Immature natural killer cell (primary cell): ENCODE measurements around the gene LRMDA. TPM values are rescaled to one million over a fixed set of nuclear protein-coding genes. Genes with fewer than 3 reads are reported as not detected.

Source experiments
- DNase-seq, 3 donors: peaks; one replicate each; pipeline ENCODE4 v3.0.0; 2022; ENCODE audit warnings: mixed read lengths in 1 of 3
- H3K27ac Mint-ChIP-seq, 6 donors: one replicate each; pipeline ENCODE4 v1.8.0; 2020; ENCODE audit warnings: mixed read lengths in 6 of 6, mild to moderate bottlenecking in 5 of 6, inconsistent platforms in 4 of 6, moderate library complexity in 3 of 6
- H3K27me3 Mint-ChIP-seq, 3 donors: one replicate each; pipeline ENCODE4 v1.8.0; 2020 to 2021; ENCODE audit warnings: low read depth in 3 of 3, mild to moderate bottlenecking in 3 of 3, mixed read lengths in 3 of 3, moderate library complexity in 3 of 3, inconsistent platforms in 1 of 3
- H3K36me3 Mint-ChIP-seq, 3 donors: one replicate each; pipeline ENCODE4 v1.8.0; 2020; ENCODE audit warnings: mixed read lengths in 3 of 3, inconsistent platforms in 2 of 3, mild to moderate bottlenecking in 2 of 3
- H3K4me1 Mint-ChIP-seq, 2 donors: one replicate each; pipeline ENCODE4 v1.8.0; 2020; ENCODE audit warnings: inconsistent platforms in 2 of 2, mild to moderate bottlenecking in 2 of 2, mixed read lengths in 2 of 2, moderate library complexity in 1 of 2
- H3K4me3 Mint-ChIP-seq, 5 donors: one replicate each; pipeline ENCODE4 v1.8.0; 2020; ENCODE audit warnings: mild to moderate bottlenecking in 5 of 5, mixed read lengths in 5 of 5, inconsistent platforms in 3 of 5, moderate library complexity in 3 of 5
- H3K9me3 Mint-ChIP-seq, 6 donors: one replicate each; pipeline ENCODE4 v1.8.0; 2020; ENCODE audit warnings: mild to moderate bottlenecking in 6 of 6, mixed read lengths in 6 of 6, inconsistent platforms in 4 of 6, moderate library complexity in 3 of 6
- polyA plus RNA-seq, 3 donors: library from polyadenylated mRNA; unstranded; fragments of 300-500 nt; fragmentation: Illumina TruSeq; gene quantifications; one replicate each; pipeline ENCODE4 v1.2.3, GENCODE V29; 2021

Gene LRMDA
- polyA plus RNA-seq, 3 donors from 2014 or later, result 1.7 to 14.2 (median 2.3) TPM

DNA sequence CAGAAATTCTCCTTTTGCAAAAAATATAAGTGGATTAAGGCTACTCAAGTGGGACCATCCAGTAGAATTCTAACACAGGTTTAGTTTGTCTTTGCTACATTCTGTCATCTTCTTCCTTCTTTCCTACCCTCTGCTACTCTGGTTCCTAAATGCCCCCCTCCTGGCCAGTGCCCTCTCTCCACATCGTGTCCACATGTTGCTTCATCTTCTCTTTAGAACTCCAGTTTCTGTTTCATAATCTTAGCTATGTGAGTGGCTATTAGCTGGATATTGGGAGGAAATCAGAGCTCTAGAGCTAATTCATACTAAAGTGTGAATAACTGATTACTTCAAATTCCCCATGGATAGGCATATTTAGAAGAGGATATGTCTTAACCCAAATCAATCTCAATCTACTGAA is 528.5 kb downstream of the LRMDA start:
- H3K27ac Mint-ChIP-seq, result no peak overlapping the region
- peaks cover 0 to 5% (median 1%) of the 10 kb centered on the region in 3 donors for H3K27me3 Mint-ChIP-seq
- H3K9me3 Mint-ChIP-seq, result peaks cover 0 to 2% (median 0%) of the 10 kb centered on the region in 6 donors
- H3K4me3 Mint-ChIP-seq, result no peak overlapping the region
- no peaks in the 10 kb centered on the region for H3K4me1 Mint-ChIP-seq
- no peaks in the 10 kb centered on the region for H3K36me3 Mint-ChIP-seq
- DNase-seq, result no peak

DNA sequence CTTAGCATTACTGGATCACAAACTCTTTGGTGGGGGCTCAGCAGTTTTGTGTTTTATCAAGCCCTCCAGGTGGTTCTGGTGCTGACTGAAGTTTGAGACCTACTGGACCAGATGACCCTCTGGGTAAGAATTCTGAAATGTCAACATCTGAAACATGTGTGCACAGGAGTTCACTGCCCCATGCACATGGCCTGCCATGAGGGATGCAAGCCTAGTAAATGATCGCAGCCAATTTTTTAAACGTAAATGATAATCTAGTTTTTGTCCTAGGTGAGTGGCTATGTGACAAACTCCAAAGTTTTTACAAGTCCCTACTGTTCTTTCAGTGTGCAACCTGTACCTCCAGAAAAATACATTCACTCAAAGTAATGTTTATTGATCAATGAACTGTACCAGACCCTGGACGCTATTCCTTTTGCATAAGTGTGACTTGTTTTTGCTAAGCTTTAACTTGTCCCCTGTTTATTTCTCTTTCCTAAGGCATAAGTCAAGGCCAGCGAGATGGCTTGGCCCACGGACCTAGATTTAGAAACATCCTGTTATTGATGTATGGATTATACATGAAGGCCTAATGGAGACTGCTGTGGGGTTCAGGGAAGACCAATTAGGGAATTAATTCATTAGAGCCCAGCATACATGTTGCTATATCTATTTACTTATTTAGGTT is 531.1 kb downstream of the LRMDA start:
- H3K4me3 Mint-ChIP-seq, result no peak overlapping the region
- H3K9me3 Mint-ChIP-seq, result peaks cover 0 to 2% (median 0%) of the 10 kb centered on the region in 6 donors
- H3K36me3 Mint-ChIP-seq, result no peaks in the 10 kb centered on the region

DNA sequence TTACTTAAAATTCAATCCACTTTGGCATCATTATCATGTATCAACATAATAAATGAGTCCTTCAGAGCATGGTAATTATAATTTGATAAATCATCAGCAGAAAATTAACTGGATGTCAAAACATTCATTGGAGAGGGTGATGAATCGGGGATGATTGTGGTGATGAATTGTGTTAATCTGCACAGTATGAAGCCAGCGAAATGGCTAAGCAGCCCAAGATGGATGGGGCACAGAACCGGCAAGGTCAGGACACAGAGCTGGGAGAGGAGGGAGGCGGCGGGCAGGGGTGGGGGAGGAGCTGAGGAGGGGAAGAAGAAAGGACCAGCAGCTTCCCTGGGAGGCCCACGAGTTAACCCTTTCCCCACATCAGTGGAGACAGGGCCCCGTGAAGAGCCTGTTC is 536.1 kb downstream of the LRMDA start:
- no peak overlapping the region for H3K4me3 Mint-ChIP-seq
- no peak overlapping the region for H3K27ac Mint-ChIP-seq
- H3K4me1 Mint-ChIP-seq, result no peaks in the 10 kb centered on the region
- H3K27me3 Mint-ChIP-seq, result peaks cover 0 to 1% (median 0%) of the 10 kb centered on the region in 3 donors
- no peak for DNase-seq
- peaks cover 0 to 2% (median 0%) of the 10 kb centered on the region in 6 donors for H3K9me3 Mint-ChIP-seq
- H3K36me3 Mint-ChIP-seq, result no peaks in the 10 kb centered on the region

More for the DNA sequence above, 531.1 kb downstream of the LRMDA start:
- no peaks in the 10 kb centered on the region for H3K4me1 Mint-ChIP-seq
- no peak for DNase-seq
- H3K27me3 Mint-ChIP-seq, result peaks cover 0 to 1% (median 0%) of the 10 kb centered on the region in 3 donors
- no peak overlapping the region for H3K27ac Mint-ChIP-seq

DNA sequence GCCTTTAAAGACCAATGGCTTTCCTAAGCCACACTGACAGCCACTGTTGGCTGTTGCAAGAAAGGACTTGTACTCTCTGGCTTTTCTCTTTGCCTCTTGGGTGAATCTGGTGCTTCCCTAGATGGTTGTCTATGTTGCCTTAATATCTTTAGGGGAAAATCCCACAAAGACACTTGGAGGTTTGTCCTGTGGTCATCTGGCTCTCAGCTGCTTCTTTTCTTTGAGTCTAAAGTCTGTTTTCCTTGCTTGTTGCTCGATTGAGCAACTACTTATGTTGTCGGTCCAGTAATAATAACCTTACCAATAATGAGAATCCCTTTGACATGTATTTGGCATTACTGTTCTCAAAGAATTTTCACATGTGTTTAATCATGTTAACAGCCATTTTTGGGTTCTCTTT is 537.6 kb downstream of the LRMDA start:
- Mint-ChIP-seq H3K9me3 (no peaks in the 10 kb centered on the region), H3K27me3 (peaks cover 0 to 1% (median 0%) of the 10 kb centered on the region in 3 donors), H3K36me3 (no peaks in the 10 kb centered on the region), H3K27ac (no peak overlapping the region), H3K4me1 (no peaks in the 10 kb centered on the region), H3K4me3 (no peak overlapping the region)
- DNase-seq, result no peak

DNA sequence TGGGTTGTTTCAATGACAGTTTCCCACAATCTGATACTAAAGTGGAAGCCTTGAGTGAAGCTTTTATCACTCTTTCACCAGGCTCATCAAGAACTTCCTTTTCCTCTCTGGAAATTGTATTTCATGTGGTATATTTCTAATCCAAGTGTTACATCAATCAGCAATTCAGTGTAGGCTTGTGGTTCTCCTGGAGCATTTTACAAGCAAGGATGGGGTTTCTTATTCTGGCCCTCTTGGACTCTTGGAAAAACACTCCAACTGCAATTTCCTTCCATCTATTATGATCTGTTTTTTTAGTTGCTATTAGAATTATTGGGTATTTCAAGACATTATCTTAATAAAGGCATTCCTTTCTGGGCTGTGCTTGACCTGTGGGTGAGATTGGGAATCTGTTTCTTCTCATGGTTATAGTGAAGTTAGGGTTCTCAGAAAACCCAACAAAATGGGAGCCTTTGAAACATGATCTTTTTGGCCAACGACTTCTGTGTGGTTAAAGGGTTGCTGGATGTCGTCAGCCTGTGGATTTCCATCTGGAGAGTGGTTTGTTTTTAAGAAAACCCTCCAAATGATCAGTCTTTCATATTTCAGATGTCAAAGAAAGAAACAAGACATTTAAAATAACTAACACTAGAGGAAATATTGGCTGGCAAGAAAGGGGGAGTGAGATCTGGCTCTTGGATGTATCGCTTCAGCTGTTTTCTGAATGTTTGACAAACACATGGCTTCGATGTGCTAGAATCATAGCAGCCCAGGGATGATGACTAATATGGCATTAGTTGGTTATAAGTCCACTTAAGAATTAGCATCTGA is 540.2 kb downstream of the LRMDA start:
- Mint-ChIP-seq H3K4me3 (no peak overlapping the region), H3K4me1 (no peaks in the 10 kb centered on the region), H3K27me3 (no peaks in the 10 kb centered on the region), H3K27ac (no peak overlapping the region), H3K9me3 (peaks cover 0 to 4% (median 0%) of the 10 kb centered on the region in 6 donors), H3K36me3 (no peaks in the 10 kb centered on the region)
- DNase-seq, result no peak

DNA sequence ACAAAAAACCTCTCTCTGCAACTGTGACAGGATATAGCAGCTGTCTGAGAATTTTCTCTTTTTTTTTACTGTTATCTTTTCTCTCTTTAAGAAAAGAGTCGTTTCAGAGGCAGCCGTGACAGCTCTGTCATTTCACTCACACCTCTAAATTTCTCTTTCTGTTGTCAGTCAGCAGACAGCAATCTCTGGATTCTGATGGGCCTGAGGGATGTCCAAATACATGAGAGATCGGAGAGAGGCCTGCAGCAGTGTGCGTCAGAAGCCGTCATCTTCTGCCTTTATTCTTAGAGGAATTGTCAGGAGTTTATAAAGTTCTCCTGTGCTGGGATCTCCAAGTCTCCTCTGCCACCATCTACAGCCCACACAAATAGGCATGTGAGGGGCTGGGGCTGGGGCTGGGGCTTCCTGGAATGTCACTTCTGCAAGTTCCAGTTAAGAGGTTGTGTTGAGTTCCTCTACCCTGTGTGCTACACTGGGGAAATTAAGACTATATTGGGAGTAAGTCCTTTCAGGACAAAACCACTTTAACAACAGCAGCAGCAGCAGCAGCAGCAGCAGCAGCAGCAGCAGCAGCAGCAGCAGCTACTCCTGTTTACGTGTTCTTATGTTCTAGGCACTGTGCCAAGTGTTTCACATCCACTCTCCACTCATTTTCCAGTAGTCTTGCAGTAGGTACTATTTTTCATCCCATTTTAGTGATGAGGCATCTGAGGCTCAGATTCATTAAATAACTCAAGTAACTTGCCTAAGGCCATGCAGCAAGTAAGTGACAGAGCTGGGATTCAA is 541.3 kb downstream of the LRMDA start:
- DNase-seq, result no peak
- Mint-ChIP-seq H3K27me3 (no peaks in the 10 kb centered on the region), H3K4me3 (no peak overlapping the region), H3K9me3 (peaks cover 0 to 4% (median 0%) of the 10 kb centered on the region in 6 donors), H3K36me3 (no peaks in the 10 kb centered on the region), H3K4me1 (no peaks in the 10 kb centered on the region), H3K27ac (no peak overlapping the region)

DNA sequence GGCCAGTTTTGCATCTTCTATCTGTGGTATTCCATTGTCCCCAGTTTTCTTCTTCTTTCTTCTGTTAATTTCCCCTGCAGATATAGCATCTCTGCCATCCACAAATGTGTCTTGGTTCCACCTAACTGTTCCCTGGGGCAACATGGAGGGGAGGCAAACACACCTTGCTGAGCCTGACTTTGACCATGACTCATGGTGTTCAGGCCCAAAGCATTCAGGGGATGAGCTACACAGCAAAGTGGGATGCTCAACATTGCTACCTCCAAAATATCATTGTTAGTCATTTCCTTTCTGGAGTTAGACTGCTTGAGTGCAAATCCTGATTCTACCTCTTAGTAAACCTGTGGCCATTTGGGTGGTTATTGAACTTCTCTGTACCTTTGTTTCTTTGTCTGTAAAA is 542.7 kb downstream of the LRMDA start:
- no peak for DNase-seq
- Mint-ChIP-seq H3K36me3 (no peaks in the 10 kb centered on the region), H3K4me3 (no peak overlapping the region), H3K4me1 (no peaks in the 10 kb centered on the region), H3K27ac (no peak overlapping the region), H3K9me3 (peaks cover 0 to 4% (median 0%) of the 10 kb centered on the region in 6 donors), H3K27me3 (no peaks in the 10 kb centered on the region)

DNA sequence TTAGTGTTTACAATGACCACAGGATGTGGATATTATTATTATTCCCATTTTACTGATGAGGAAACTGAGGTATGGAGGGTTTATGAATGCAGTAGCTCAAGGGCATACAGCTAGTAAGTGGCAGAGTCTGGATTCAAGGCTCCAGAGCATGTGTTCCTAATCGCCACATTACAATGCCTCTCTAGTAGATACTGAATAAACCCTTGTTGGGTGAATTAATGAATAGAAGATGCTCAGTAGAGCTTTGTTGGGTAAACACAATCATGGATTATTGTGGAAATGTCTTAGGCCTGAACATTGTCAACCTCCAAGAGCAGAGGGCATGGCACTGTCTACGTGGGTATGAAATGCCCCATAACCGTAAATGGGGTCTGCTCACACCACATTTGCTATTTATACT is 545.3 kb downstream of the LRMDA start:
- DNase-seq, result no peak
- Mint-ChIP-seq H3K27me3 (peaks cover 0 to 3% (median 1%) of the 10 kb centered on the region in 3 donors), H3K36me3 (no peaks in the 10 kb centered on the region), H3K4me3 (no peak overlapping the region), H3K9me3 (peaks cover 0 to 6% (median 0%) of the 10 kb centered on the region in 6 donors), H3K27ac (no peak overlapping the region), H3K4me1 (no peaks in the 10 kb centered on the region)

DNA sequence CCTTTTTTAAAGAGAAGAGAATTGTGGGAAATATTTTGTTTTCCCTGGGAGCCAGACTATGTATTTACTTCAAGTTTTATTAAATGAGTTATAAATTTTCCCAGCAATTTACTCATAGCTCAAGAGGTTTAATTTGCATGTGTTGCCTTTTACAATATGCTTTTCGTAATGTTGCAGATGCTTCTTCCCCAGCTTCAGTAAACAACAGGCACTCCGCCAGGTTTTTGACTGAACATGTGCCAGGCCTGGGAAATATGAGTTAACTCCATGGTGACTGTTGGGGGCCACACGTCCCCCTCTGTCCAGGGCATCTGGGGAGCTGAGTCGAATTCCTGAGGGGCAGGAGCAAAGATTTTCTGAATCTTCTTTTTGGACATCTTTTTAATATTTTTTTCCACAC is 545.7 kb downstream of the LRMDA start:
- no peaks in the 10 kb centered on the region for H3K36me3 Mint-ChIP-seq
- no peak overlapping the region for H3K4me3 Mint-ChIP-seq
- peaks cover 0 to 3% (median 1%) of the 10 kb centered on the region in 3 donors for H3K27me3 Mint-ChIP-seq
- H3K9me3 Mint-ChIP-seq, result peaks cover 0 to 6% (median 0%) of the 10 kb centered on the region in 6 donors
- no peaks in the 10 kb centered on the region for H3K4me1 Mint-ChIP-seq
- DNase-seq, result no peak
- no peak overlapping the region for H3K27ac Mint-ChIP-seq

DNA sequence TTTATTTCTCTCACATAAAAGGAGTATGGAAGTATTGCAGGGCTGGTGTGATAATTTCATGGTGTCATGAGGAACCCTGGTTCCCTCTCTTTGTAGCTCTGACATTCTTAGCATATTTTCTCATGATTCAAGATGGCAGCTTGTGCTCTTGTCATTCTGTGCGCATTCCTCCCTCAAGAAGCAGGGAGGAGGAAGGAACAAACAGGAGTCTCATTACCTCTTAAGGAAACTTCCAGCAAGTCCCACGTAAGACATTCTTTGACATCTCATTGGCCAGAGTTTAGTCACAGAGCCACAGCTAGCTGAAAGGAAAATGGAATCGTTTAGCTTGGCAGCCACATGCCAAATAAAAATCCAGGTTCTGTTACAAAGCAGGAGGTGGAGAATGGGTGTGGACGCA is 546.8 kb downstream of the LRMDA start:
- H3K4me3 Mint-ChIP-seq, result no peak overlapping the region
- no peak overlapping the region for H3K27ac Mint-ChIP-seq
- peaks cover 0 to 6% (median 0%) of the 10 kb centered on the region in 6 donors for H3K9me3 Mint-ChIP-seq
- peaks cover 0 to 3% (median 1%) of the 10 kb centered on the region in 3 donors for H3K27me3 Mint-ChIP-seq
- H3K4me1 Mint-ChIP-seq, result no peaks in the 10 kb centered on the region
- no peak for DNase-seq
- no peaks in the 10 kb centered on the region for H3K36me3 Mint-ChIP-seq

DNA sequence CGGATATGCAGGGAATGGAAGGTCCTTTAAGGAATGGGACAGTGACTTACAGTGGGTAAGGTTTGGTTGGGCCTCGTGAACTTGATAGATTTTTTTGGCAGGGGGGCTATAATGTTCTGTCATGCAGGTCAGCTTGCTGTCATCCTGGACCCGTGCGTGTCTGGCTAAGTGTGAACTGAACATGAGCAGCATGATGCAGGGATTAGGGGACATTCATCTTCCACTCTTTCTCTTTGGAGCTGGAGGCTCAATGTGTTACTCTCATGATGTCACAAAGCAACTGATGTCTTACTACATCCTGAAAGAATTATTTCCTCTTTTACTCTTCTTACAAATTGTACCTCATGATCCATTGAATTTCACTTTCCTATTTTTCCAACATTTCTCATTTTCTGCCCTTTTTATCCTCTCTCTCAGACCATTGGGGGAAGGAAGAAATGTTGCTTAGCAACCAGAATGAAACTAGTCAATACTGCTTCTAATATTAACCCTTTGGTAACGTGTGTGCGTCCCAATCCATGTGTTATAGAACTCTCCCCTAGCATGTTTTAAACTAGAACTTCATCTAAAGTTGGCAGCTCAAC is 549.1 kb downstream of the LRMDA start:
- Mint-ChIP-seq H3K36me3 (no peaks in the 10 kb centered on the region), H3K9me3 (peaks cover 0 to 6% (median 0%) of the 10 kb centered on the region in 6 donors), H3K4me1 (no peaks in the 10 kb centered on the region), H3K27ac (no peak overlapping the region), H3K27me3 (peaks cover 0 to 3% (median 2%) of the 10 kb centered on the region in 3 donors), H3K4me3 (no peak overlapping the region)
- no peak for DNase-seq

DNA sequence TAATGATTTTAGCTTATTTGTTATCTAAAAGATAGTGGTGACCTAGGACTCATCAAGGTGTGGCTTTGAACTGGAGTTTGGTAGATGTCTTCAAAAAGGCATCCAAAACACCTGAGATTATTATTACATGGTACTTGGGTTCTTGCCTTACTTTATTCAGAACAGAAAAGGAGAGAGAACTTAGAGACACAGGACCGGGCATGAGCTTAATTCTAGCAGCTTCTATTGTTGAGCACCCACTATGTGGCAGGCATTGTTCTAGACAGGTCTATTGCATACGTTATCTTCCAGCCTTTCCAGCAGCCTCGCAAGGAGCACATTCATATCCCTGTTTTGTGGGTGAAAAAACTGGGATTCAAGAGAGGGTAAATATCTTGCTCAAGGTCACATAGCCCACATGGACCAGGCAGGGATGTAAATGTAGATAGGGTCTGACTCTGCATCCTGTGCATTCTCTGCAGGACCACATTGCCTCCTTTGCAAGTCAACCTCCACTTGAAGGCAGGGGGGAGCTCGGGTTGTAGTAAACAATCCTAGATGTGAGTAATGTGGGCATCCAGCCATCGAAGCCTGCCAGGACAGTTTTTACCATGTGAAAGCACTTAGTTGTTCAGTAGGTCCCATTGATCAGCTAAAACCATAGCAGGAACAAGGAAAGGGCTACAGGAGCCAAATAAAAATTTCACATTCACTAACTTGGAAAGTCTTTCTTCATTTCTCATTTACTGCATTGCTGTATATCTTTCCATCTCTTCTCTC is 551.4 kb downstream of the LRMDA start:
- Mint-ChIP-seq H3K27ac (no peak overlapping the region), H3K4me1 (no peaks in the 10 kb centered on the region), H3K9me3 (peaks cover 0 to 3% (median 0%) of the 10 kb centered on the region in 6 donors), H3K4me3 (no peak overlapping the region), H3K36me3 (no peaks in the 10 kb centered on the region), H3K27me3 (peaks cover 0 to 3% (median 2%) of the 10 kb centered on the region in 3 donors)
- DNase-seq, result no peak

DNA sequence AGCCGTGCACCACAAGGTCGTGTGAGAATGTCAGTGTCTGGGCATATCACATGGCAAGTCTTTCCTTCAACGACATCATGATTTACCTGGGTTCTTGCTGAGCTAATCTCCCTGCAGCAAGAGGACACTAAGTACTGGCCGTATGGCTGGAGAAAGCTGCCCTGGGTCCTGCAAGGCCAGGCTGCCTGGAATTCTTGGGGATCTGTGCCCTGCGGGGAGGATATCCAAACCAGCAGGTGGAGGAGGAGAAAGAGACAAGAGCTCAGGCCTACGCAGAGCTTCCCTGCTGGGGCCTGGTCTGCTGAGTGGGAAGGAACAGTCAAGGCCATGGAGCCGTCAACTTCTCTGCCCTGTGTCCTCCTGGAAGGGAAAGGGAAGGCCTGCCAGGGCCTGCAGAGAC is 552.6 kb downstream of the LRMDA start:
- no peak overlapping the region for H3K27ac Mint-ChIP-seq
- no peak overlapping the region for H3K4me3 Mint-ChIP-seq
- no peak for DNase-seq
- H3K9me3 Mint-ChIP-seq, result peaks cover 0 to 3% (median 0%) of the 10 kb centered on the region in 6 donors
- no peaks in the 10 kb centered on the region for H3K36me3 Mint-ChIP-seq
- peaks cover 0 to 3% (median 2%) of the 10 kb centered on the region in 3 donors for H3K27me3 Mint-ChIP-seq
- no peaks in the 10 kb centered on the region for H3K4me1 Mint-ChIP-seq
